HCT116 (cell line): ENCODE measurements around the gene PRKCQ. TPM values are rescaled to one million over a fixed set of nuclear protein-coding genes. Genes with fewer than 3 reads are reported as not detected.

ENCODE experiments used
- ATAC-seq: fragments of 200-7000 bp; cut with Tn5 transposase; 2 replicates; pipeline ENCODE4 v1.9.1; 2020; ENCODE audit warnings: mild to moderate bottlenecking, moderate library complexity
- BruUV-seq: library from RNA; stranded (reverse); fragments of 400-500 nt; replicated peaks from 2 replicates; lab custom pipeline; 2021; lab: Mats Ljungman, UMichigan
- CTCF ChIA-PET: fragments of 300-600 bp; sonication (Branson Sonifier 250); formaldehyde crosslinking; loops from one replicate; lab custom pipeline; 2021; ENCODE audit warnings: antibody characterized with exemption; lab: Charles Lee
- POLR2A ChIA-PET: fragments of 300-600, 350-600 bp; sonication (Branson Sonifier 250); formaldehyde crosslinking; loops from one replicate; lab custom pipeline; 2021; ENCODE audit warnings: antibody characterized with exemption; lab: Charles Lee
- RAD21 ChIA-PET, 2 experiments: fragments of 300-600 bp; sonication (Branson Sonifier 250); formaldehyde crosslinking; loops; one replicate each; lab custom pipeline; 2023; ENCODE audit warnings: low total read pairs in 2 of 2; ENCODE audit not compliant: uncharacterized antibody in 2 of 2, unreplicated experiment in 2 of 2, low non-redundant PET in 1 of 2; lab: Charles Lee
- DNase-seq: peaks from one replicate; pipeline ENCODE4 v3.0.0-alpha.2; 2010; ENCODE audit warnings: low read depth, low spot score
- H2AFZ ChIP-seq: fragments of 200-600 bp; shearing (Covaris generic), sonication (generic); 2 replicates; pipeline ENCODE4 v1.6.1; 2017; ENCODE audit warnings: low read depth, mixed run types, mixed read lengths, antibody characterized with exemption, low read length; ENCODE audit not compliant: poor library complexity, severe bottlenecking
- H3K27ac ChIP-seq: 2 replicates; pipeline ENCODE4 v1.5.1; 2012; ENCODE audit warnings: low read depth, low read length
- H3K27me3 ChIP-seq: fragments of 200-600 bp; sonication (generic); 2 replicates; pipeline ENCODE4 v1.6.1; 2016; ENCODE audit warnings: mixed run types, low read length, mixed read lengths; ENCODE audit not compliant: insufficient read depth
- H3K36me3 ChIP-seq, 2 experiments: fragments of 200-500 bp in 1 of 2; fragments of 200-600 bp in 1 of 2; sonication (Bioruptor generic) in 1 of 2; sonication (generic) in 1 of 2; 2 replicates each; pipeline versions ENCODE4 v1.5.1 to v1.6.1; 2014 to 2016; ENCODE audit warnings: low read length in 2 of 2, inconsistent platforms in 1 of 2, mixed read lengths in 1 of 2, mixed run types in 1 of 2; ENCODE audit not compliant: insufficient read depth in 2 of 2, control insufficient read depth in 1 of 2
- H3K4me1 ChIP-seq, 2 experiments: fragments of 200-600 bp in 1 of 2; sonication (generic) in 1 of 2; 2 replicates each; pipeline versions ENCODE4 v1.5.1 to v1.6.1; 2012 to 2017; ENCODE audit warnings: low read length in 2 of 2, inconsistent platforms in 1 of 2, mild to moderate bottlenecking in 1 of 2, mixed read lengths in 1 of 2, mixed run types in 1 of 2, moderate library complexity in 1 of 2; ENCODE audit not compliant: insufficient read depth in 2 of 2, control insufficient read depth in 1 of 2
- H3K4me2 ChIP-seq: fragments of 200-600 bp; sonication (generic); 2 replicates; pipeline ENCODE4 v1.6.1; 2017; ENCODE audit warnings: mixed run types, low read length, mixed read lengths
- H3K4me3 ChIP-seq, 2 experiments: fragments of 200-600 bp in 1 of 2; sonication (generic) in 1 of 2; replicated peaks in 1 of 2; 2 replicates each; pipeline ENCODE4 v1.5.1; 2011 to 2016; ENCODE audit warnings: low read length in 2 of 2, control low read depth in 1 of 2, low read depth in 1 of 2, mild to moderate bottlenecking in 1 of 2, mixed read lengths in 1 of 2, mixed run types in 1 of 2
- H3K79me2 ChIP-seq: fragments of 200-600 bp; sonication (generic); 2 replicates; pipeline ENCODE4 v1.6.1; 2017; ENCODE audit warnings: mild to moderate bottlenecking, mixed run types, low read length, moderate library complexity, mixed read lengths; ENCODE audit not compliant: insufficient read depth
- H3K9ac ChIP-seq: fragments of 200-600 bp; sonication (generic); 2 replicates; pipeline ENCODE4 v1.6.1; 2016; ENCODE audit warnings: low read length, mixed read lengths
- H3K9me2 ChIP-seq: fragments of 200-600 bp; sonication (generic), shearing (Covaris generic); 2 replicates; pipeline ENCODE4 v1.6.1; 2017; ENCODE audit warnings: mixed run types, mild to moderate bottlenecking, moderate library complexity; ENCODE audit not compliant: insufficient read depth
- H3K9me3 ChIP-seq, 2 experiments: fragments of 200-500 bp in 1 of 2; fragments of 200-600 bp in 1 of 2; sonication (Bioruptor generic) in 1 of 2; sonication (generic) in 1 of 2; 2 replicates each; pipeline ENCODE4 v1.6.1; 2014 to 2017; ENCODE audit warnings: low read length in 2 of 2, mixed read lengths in 2 of 2, inconsistent platforms in 1 of 2, low read depth in 1 of 2, mild to moderate bottlenecking in 1 of 2, mixed run types in 1 of 2, moderate library complexity in 1 of 2; ENCODE audit not compliant: control insufficient read depth in 1 of 2, insufficient read depth in 1 of 2
- H4K20me1 ChIP-seq: fragments of 200-600 bp; sonication (generic), shearing (Covaris generic); 2 replicates; pipeline ENCODE4 v1.6.1; 2017; ENCODE audit warnings: mixed run types, mild to moderate bottlenecking, moderate library complexity; ENCODE audit not compliant: insufficient read depth
- CTCF ChIP-seq, 3 experiments: fragments of 200-600 bp in 1 of 3; sonication (generic) in 1 of 3; IDR thresholded peaks in 2 of 3; conservative IDR thresholded peaks in 1 of 3; 2 replicates each; pipeline ENCODE4 v1.5.1; 2012 to 2017; ENCODE audit warnings: low read depth in 2 of 3, low read length in 2 of 3, antibody characterized with exemption in 1 of 3, borderline replicate concordance in 1 of 3, control low read depth in 1 of 3, mild to moderate bottlenecking in 1 of 3, mixed read lengths in 1 of 3, mixed run types in 1 of 3, moderate library complexity in 1 of 3; ENCODE audit not compliant: insufficient read depth in 1 of 3
- ELF1 ChIP-seq: IDR thresholded peaks from 2 replicates; pipeline ENCODE4 v1.6.1; 2012; ENCODE audit warnings: low read depth, borderline replicate concordance
- FOSL1 ChIP-seq: IDR thresholded peaks from 2 replicates; pipeline ENCODE4 v1.6.1; 2012; ENCODE audit warnings: low read depth
- MAX ChIP-seq: IDR thresholded peaks from 2 replicates; pipeline ENCODE4 v1.6.1; 2012
- RAD21 ChIP-seq: IDR thresholded peaks from 2 replicates; pipeline ENCODE4 v1.6.1; 2012; ENCODE audit warnings: low read depth, mild to moderate bottlenecking
- SIN3A ChIP-seq: IDR thresholded peaks from 2 replicates; pipeline ENCODE4 v1.6.1; 2012; ENCODE audit warnings: low read depth
- SP1 ChIP-seq: IDR thresholded peaks from 2 replicates; pipeline ENCODE4 v1.6.1; 2012; ENCODE audit warnings: low read depth
- SRF ChIP-seq: IDR thresholded peaks from 2 replicates; pipeline ENCODE4 v1.6.1; 2012; ENCODE audit warnings: low read depth
- ZBTB33 ChIP-seq: IDR thresholded peaks from 2 replicates; pipeline ENCODE4 v1.6.1; 2011; ENCODE audit warnings: mild to moderate bottlenecking, low read length, moderate library complexity; ENCODE audit not compliant: insufficient replicate concordance; ENCODE audit errors: extremely low read depth
- intact Hi-C: fragments of 100-400 bp; cut with micrococcal nuclease; formaldehyde crosslinking; loops from 2 replicates; pipeline ENCODE4 v1.10.0; 2022
- total RNA-seq: library from RNA; stranded (reverse); gene quantifications from one replicate; pipeline ENCODE4 v1.2.1, GENCODE V29; 2021; ENCODE audit not compliant: unreplicated experiment

The PRKCQ gene
- total RNA-seq, 1 experiment from 2014 or later: 0.54 TPM

- peaks cover 33% of the 10 kb centered on the region for H3K27me3 ChIP-seq
- H2AFZ ChIP-seq: no peak overlapping the region
- TF ChIP-seq ZBTB33 (no peak), RAD21 (no peak), SIN3A (no peak), SP1 (no peak), ELF1 (no peak), SRF (no peak), CTCF (IDR thresholded peaks at IDR 0.05 in 2 of 3, conservative IDR thresholded peaks at IDR 0.05 in 1 of 3; ENCODE audit: borderline replicate concordance in 1 of 3, insufficient read depth in 1 of 3, low read depth in 2 of 3, low read length in 2 of 3) (no peak), FOSL1 (no peak), MAX (no peak)
- CTCF ChIA-PET: interaction anchor here (1.5 to 1.9 kb wide), 2 partner anchors 12 to 250 kb away, joined by 4 to 10 read pairs; no protein-coding TSS in a partner anchor
- no peak overlapping the region for H3K4me3 ChIP-seq
- RAD21 ChIA-PET: no interaction called here
- no peaks in the 10 kb centered on the region for H3K4me1 ChIP-seq
- DNase-seq: no peak
- H3K36me3 ChIP-seq: no peaks in the 10 kb centered on the region
- no TSS peak for BruUV-seq
- no peak overlapping the region for H3K4me2 ChIP-seq
- no peak overlapping the region for H3K9ac ChIP-seq
- H3K9me3 ChIP-seq: no peaks in the 10 kb centered on the region
- no peaks in the 10 kb centered on the region for H3K9me2 ChIP-seq
- POLR2A ChIA-PET: no interaction called here
- no peaks in the 10 kb centered on the region for H3K79me2 ChIP-seq
- intact Hi-C loops: loop anchor here (10.0 kb wide), 1 partner anchor 997 kb away; the partner anchor contains the start of gene SFMBT2
- no peak overlapping the region for H3K27ac ChIP-seq
- ATAC-seq: no peak
- H4K20me1 ChIP-seq: no peaks in the 10 kb centered on the region
These were observed 161.9 kb downstream of the PRKCQ start for GRCh38 chr10:6418167-6418566.
